GM12878 (cell line): ENCODE results near the gene MCC. TPM values are rescaled to one million over a fixed set of nuclear protein-coding genes. Genes with fewer than 3 reads are reported as not detected.

Experiments
- CHD2 ChIP-seq: IDR thresholded peaks from 2 replicates; pipeline ENCODE4 v1.6.1; 2011; ENCODE audit warnings: low read depth, low read length, improper control_type of control experiment, borderline replicate concordance
- JUNB ChIP-seq: IDR thresholded peaks from 2 replicates; pipeline ENCODE4 v1.6.1; 2016; ENCODE audit warnings: antibody characterized with exemption, mild to moderate bottlenecking
- RAD51 ChIP-seq: fragments of 450-650 bp; IDR thresholded peaks from 2 replicates; pipeline ENCODE4 v1.6.1; 2016; ENCODE audit warnings: moderate library complexity, mild to moderate bottlenecking, inconsistent platforms
- YBX1 ChIP-seq: fragments of 450-650 bp; IDR thresholded peaks from 2 replicates; pipeline ENCODE4 v1.6.1; 2016; ENCODE audit warnings: antibody characterized with exemption
- ZNF622 ChIP-seq: fragments of 450-650 bp; IDR thresholded peaks from 2 replicates; pipeline ENCODE4 v1.6.1; 2017; ENCODE audit warnings: mild to moderate bottlenecking, inconsistent platforms
- polyA plus RNA-seq, 11 experiments: library from polyadenylated mRNA; depleted of rRNA in 4 of 11; unstranded in 6 of 11; stranded (reverse) in 5 of 11; fragments of >200 nt; fragmentation: Nextera tagmentation in 4 of 11; fragmentation: Illumina TruSeq in 1 of 11; extraction: Ambion mirVana in 4 of 11; extraction: Trizol in 1 of 11; gene quantifications; 1 replicate in 1 of 11; 2 replicates in 10 of 11; pipeline versions ENCODE4 v1.2.1 to v1.2.3, GENCODE V29; 2011 to 2016; ENCODE audit warnings: inconsistent platforms in 2 of 11, missing spikeins in 2 of 11, low read depth in 1 of 11
- total RNA-seq, 4 experiments: library from RNA; depleted of rRNA in 3 of 4; stranded (reverse); fragments of >200 nt in 3 of 4; fragmentation: Illumina TruSeq in 1 of 4; extraction: Trizol in 1 of 4; gene quantifications; 2 replicates each; pipeline versions ENCODE4 v1.2.1 to v1.2.3, GENCODE V29; 2013 to 2021
- TF ChIP-seq, protein P1 (sequence below): fragments of 450-650 bp; formaldehyde crosslinking; IDR thresholded peaks from 2 replicates; pipeline ENCODE4 v1.5.0; 2022; ENCODE audit warnings: mild to moderate bottlenecking, missing genetic modification characterization
- TF ChIP-seq, protein P2 (sequence below): fragments of 450-650 bp; IDR thresholded peaks from 2 replicates; pipeline ENCODE4 v1.6.1; 2017; ENCODE audit warnings: mild to moderate bottlenecking, moderate library complexity
- TF ChIP-seq, protein P3 (sequence below): IDR thresholded peaks from 2 replicates; pipeline ENCODE4 v1.6.1; 2011; ENCODE audit warnings: low read depth, mild to moderate bottlenecking, low read length, moderate library complexity, borderline replicate concordance; ENCODE audit errors: extremely low read depth

MCC gene
- total and polyA plus RNA-seq, 10 of the 15 experiments (the other 5 are each of a cell fraction or from before 2014, with no cell fraction given), result 0.03 to 0.86 (median 0.16) TPM

DNA sequence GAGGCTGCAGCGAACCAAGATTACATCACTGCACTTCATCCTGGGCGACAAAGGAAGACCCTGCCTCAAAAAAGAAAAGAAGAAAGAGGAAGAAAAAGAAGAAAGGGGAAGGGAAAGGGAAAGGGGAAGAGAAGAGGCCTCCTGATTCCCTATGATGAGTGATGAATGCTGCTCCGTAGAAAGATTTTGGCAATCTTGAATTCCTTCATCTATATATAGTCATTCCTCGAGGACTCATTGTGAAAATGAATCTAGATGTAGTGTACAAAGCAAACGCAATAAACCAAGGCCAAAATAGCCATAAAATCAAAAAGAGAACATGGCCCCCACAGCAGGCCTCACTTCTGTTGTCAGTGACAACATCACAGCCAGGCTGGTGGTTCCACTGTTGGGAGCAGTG is 293.7 kb downstream of the MCC start (continued):
- TF ChIP-seq YBX1 (no peak), JUNB (no peak), RAD51 (no peak), ZNF622 (no peak), CHD2 (no peak)
- TF ChIP-seq, protein P1, sequence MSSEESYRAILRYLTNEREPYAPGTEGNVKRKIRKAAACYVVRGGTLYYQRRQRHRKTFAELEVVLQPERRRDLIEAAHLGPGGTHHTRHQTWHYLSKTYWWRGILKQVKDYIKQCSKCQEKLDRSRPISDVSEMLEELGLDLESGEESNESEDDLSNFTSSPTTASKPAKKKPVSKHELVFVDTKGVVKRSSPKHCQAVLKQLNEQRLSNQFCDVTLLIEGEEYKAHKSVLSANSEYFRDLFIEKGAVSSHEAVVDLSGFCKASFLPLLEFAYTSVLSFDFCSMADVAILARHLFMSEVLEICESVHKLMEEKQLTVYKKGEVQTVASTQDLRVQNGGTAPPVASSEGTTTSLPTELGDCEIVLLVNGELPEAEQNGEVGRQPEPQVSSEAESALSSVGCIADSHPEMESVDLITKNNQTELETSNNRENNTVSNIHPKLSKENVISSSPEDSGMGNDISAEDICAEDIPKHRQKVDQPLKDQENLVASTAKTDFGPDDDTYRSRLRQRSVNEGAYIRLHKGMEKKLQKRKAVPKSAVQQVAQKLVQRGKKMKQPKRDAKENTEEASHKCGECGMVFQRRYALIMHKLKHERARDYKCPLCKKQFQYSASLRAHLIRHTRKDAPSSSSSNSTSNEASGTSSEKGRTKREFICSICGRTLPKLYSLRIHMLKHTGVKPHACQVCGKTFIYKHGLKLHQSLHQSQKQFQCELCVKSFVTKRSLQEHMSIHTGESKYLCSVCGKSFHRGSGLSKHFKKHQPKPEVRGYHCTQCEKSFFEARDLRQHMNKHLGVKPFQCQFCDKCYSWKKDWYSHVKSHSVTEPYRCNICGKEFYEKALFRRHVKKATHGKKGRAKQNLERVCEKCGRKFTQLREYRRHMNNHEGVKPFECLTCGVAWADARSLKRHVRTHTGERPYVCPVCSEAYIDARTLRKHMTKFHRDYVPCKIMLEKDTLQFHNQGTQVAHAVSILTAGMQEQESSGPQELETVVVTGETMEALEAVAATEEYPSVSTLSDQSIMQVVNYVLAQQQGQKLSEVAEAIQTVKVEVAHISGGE, result no peak
- TF ChIP-seq, protein P2, sequence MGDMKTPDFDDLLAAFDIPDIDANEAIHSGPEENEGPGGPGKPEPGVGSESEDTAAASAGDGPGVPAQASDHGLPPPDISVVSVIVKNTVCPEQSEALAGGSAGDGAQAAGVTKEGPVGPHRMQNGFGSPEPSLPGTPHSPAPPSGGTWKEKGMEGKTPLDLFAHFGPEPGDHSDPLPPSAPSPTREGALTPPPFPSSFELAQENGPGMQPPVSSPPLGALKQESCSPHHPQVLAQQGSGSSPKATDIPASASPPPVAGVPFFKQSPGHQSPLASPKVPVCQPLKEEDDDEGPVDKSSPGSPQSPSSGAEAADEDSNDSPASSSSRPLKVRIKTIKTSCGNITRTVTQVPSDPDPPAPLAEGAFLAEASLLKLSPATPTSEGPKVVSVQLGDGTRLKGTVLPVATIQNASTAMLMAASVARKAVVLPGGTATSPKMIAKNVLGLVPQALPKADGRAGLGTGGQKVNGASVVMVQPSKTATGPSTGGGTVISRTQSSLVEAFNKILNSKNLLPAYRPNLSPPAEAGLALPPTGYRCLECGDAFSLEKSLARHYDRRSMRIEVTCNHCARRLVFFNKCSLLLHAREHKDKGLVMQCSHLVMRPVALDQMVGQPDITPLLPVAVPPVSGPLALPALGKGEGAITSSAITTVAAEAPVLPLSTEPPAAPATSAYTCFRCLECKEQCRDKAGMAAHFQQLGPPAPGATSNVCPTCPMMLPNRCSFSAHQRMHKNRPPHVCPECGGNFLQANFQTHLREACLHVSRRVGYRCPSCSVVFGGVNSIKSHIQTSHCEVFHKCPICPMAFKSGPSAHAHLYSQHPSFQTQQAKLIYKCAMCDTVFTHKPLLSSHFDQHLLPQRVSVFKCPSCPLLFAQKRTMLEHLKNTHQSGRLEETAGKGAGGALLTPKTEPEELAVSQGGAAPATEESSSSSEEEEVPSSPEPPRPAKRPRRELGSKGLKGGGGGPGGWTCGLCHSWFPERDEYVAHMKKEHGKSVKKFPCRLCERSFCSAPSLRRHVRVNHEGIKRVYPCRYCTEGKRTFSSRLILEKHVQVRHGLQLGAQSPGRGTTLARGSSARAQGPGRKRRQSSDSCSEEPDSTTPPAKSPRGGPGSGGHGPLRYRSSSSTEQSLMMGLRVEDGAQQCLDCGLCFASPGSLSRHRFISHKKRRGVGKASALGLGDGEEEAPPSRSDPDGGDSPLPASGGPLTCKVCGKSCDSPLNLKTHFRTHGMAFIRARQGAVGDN, result no peak
- TF ChIP-seq, protein P3, sequence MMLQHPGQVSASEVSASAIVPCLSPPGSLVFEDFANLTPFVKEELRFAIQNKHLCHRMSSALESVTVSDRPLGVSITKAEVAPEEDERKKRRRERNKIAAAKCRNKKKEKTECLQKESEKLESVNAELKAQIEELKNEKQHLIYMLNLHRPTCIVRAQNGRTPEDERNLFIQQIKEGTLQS, result no peak
